Umbilical cord (tissue), 2 donors: ENCODE results near the gene ZNF428. TPM values are rescaled to one million over a fixed set of nuclear protein-coding genes. Genes with fewer than 3 reads are reported as not detected.
"Not testable (repeated sequence)": the region's sequence is repeated elsewhere in the genome, so short reads cannot be mapped to it uniquely, and the experiment has no call there.

Experiments used
- DNase-seq: peaks from one replicate; pipeline ENCODE4 v3.0.0-alpha.2; 2015; ENCODE audit warnings: low spot score
- total RNA-seq: library from RNA; depleted of rRNA; stranded (reverse); fragments of >200 nt; gene quantifications from one replicate; pipeline ENCODE4 v1.2.3, GENCODE V29; 2014; ENCODE audit warnings: low replicate concordance; ENCODE audit not compliant: insufficient read depth

Gene ZNF428, protein sequence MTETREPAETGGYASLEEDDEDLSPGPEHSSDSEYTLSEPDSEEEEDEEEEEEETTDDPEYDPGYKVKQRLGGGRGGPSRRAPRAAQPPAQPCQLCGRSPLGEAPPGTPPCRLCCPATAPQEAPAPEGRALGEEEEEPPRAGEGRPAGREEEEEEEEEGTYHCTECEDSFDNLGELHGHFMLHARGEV
- 18.8 TPM for total RNA-seq

DNA sequence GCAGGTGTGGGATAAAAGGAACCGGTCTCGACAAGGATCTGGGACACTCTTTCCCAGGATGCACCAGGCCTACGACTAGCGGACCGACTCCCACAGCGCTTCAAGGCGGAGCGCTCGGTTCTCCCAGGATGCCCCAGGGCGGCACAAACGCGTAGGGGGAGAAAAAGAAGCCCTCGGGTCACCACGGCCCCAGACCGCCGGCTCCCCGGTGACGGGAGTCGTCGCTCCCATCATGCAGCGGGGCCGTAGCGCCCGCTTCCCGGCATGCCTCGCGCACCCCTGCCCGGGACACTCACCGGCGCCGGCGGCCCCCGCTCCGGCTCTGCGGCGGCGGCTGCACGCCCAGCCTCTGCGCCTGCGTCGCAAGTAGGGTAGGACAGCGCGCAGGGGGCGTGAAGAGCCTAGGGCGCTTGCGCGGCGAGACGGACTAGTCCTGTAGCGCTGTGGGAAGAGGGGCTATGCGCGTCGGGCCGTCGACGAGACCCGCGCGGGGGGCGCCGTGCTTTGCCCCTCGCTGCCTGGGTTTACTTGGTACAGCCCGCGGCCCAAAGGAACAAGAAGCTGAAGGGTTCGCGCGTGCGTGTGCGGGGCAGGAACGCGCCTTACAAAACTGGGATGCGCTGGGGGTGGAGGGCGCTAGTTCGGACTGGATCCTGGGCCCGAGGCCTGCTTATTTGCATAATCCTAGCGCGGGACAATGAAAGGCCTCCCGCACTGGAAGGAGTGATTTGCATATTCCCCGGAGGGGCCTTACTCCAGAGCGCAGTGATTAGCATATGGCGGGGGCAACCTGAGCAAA, at the start of gene ZNF428:
TSS of gene ZNF428 (minus strand) at position 368 of the 799 bp plus-strand sequence. CDS start 5,325 bp downstream, outside the sequence.
- DNase-seq: peak; percentile 95

DNA sequence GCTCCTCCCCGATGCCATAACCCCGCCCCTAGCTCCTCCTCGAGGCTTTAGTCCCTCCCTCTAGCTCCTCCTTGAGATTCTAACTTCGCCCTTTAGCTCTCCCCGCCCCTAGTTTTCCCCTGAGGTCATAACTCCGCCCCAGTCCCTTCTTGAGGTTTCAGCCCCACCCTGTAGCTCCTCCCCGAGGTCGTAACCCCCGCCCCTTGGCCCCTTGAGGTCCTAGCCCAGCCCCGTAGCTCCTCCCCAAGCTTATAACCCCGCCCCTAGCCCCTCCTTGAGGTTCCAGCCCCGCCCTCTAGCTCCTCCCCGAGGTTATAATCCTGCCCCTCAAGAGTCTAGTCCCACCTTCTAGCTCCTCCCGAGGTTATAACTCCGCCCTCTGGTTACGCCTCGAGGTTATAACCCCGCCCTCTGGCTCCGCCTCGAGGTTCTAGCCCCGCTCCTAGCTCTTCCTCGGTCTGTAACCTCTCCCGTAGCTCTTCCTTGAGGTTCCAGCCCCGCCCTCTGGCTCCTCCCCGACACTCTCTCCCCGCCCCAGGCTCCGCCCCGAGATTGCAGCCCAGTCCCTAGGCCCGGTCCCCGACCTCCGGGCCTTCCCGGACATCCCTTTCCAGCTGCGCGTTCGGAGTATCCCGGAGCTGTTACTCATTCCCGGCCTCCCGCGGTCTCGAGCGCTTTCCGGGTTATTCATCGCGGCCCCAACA, 49.1 kb upstream of the ZNF428 start:
- DNase-seq: peak; percentile 99

DNA sequence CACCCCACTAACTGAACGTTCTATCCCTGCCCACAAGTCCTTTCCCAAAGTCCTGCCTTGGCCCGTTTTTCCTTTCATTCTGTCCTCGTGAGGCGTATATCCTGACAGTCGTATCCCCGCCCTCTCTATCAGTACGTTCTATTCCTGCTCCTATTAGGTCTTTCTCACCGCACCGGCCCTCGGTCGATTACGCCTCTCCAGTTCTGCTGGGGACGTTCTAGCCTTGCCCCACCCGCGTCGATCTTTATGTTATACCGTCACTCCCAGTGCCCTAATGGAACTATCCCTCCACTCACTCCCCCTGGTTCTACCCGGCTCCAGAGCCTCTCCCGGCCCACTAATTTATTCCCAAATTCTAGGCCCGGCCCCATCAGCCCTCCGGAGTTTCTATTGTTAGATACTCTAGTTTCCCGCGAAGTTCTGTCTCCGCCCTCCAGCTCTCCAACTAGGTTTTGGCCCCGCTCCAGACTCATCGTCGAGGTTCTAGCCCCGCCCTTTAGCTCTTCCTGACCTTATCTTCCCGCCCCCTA, 48.5 kb upstream of the ZNF428 start:
- no peak for DNase-seq

DNA sequence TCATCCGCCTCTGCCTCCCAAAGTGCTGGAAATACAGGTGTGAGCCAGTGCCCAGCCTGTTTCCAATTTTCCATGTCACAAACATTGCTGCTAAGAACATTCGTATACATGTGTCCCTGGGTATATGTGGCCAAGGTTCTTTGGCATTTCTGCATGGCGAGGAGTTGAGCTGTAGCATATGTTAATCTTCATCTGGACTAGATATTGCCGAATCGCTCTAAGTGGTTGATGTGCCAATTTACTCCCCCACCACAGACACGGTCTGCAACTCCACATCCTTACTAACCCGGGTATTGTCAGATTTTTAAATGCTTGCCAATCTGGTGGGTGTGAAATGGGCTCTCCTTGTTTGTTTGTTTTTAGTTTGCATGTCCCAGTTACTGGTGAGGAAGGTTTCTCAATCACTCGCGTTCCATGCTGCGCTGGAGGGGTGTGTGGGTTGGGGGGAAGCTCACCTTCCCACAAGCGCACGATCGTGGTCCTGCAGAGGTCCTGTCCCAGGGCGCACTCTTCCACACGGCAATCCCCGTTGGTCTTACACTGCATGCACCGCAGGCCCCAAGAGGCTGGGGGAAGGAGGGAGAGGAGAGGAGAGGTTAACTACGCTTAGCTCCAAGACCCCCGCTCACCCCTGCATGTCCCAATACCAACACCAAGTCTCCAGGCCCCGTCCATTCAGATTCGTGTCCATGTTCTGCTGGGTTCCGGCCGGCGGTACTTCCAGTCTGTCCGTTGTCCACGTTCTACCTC, 47.9 kb upstream of the ZNF428 start:
- DNase-seq: no peak

DNA sequence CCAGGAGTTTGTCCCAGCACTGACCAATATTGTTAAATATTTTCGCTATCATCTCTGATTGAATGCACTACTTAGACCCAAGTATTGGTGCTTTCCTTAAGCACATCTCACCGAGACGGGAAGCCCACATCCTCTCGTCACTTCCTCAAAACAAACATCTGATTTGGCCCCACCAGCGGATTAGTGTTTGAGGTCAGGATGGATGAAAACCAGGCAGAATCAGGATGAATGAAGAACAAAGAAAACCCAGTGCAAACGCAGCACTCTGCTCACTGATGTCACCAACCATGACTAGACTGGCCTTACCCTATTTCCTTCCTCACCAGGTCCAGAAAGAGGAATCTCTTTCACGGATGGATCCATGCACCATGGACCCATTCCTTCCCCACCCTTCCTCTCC, 44.6 kb upstream of the ZNF428 start:
- no peak for DNase-seq

DNA sequence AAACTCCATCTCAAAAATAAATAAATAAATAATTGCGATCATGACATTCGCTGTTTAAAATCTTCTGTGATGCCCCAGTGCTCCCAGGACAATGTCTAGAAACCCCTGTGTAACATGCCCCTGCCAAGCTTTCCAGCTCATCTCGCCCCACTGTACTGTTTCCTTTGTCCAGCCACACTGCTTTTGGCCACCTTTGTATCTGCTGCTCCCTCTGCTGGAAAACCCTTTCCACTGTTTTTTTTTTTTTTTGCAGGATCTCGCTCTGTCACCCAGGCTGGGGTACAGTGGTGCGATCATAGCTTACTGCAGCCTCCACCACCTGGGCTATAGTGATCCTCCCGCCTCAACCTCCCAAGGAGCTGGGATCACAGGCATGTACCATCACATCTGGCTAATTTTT, 43.1 kb upstream of the ZNF428 start:
- DNase-seq: no peak

DNA sequence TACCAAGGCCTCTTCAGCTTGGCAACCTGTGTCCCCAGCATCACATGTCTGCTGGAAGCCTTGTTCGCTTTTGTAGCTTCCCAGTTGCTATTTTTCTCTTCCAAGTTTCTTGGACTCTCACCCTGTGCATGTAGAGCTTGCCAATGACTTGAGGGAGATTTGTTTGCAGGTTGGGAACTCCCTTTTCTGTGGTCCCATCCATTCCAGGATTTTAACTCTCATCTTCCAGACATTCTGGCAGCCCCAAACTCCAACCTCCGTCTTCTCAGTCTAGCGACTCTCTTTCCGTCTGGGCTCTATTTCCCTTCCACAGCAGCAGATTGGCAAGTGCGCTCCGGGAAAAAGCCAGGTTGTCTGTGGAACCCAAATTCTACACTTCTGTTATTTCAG, 41.5 kb upstream of the ZNF428 start:
- no peak for DNase-seq

DNA sequence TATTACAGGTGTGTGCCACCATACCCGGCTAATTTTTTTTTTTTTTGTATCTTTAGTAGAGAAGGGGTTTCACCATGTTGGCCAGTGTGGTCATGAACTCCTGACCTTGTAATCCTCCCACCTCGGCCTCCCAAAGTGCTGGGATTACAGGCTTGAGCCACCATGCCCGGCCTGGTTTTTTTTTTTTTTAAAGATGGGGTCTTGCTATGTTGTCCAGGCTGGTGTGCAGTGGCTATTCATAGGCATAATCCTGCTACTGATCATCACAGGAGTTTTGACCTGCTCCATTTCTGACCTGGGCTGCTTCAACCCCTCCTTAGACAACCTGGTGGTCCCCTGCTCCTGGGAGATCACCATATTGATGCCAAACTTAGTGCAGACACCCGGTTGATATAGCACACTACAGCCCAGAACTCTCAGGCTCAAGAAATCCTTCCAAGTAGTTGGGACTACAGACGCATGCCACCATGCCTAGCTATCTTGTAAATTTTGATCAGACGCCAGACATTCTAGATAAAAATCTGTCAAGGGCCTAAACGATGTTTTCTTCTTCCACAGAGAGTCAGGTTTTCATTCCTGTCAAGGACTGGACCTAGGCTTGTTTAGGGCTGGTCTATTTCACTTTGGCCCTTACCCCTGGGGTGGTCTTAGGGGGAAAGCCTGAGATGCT, 41.0 kb upstream of the ZNF428 start:
- no peak for DNase-seq

DNA sequence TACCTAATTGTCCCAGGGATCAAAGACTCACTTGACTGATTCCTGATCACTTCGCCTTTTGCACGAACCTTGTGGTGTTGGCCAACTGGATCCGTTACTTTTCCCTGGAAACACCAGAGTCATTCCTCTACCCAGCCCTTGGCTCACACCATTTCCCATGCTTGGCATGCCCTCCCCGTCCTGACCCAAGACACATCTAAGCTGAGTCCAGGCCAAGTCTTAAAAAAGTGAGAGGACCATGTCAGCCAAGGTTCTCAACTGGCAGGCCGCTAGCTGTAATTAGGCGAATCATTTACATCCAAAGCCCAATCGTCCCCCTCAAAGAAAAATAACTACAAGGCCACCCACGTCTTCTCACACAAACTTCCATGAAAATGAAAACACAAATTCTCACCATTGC, 39.1 kb upstream of the ZNF428 start:
- no peak for DNase-seq

DNA sequence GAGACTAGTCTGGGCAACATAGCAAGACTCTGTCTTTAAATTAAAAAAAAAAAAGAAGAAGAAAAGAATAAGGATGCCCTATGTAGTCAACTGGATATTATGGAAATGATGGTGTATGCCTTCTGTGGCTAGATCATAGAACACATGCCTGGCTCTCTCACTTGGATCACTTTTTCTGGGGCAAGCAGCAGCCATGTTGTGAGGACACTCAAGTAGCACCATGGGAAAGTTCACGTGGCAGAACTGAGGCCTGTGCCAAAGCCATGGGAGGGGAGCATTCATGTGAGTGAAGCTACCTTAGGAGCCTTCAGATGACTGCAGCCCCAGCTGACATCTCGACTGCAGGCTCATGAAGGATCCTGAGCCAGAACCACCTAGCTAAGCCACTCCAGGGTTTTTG, 38.6 kb upstream of the ZNF428 start:
- DNase-seq: no peak

DNA sequence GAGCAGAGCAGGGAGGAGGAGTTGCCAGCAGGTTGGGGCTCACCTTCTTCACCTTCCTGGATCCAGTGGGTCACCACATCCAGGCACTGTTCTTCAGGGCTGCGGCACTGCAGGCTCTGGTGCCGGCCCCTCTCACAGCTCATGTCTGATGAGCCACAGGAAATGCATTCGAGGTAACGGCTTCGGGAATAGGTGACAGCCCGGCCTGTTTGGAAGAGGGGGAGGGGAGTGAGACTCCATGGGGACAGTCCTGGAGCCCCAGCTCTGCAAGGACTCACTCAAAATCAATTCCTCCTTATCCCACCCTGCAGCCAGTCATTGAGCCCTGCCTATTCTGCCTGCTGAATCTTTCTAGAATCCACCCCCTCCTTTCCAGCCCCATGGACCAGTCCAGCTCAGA, 37.0 kb upstream of the ZNF428 start:
- no peak for DNase-seq

DNA sequence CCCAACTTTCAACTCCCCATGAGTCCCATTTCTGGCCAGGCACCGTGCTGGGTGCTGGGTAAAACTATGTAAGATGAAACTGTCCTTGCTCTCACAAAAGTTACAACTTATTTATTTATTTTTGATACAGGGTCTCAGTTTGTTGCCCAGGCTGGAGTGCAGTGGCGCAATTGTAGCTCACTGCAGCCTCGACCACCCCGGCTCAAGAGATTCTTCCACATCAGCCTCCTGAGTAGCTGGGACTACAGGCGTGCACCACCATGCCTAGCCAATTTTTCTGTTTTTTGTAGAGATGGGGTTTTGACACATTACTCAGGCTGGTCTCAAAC, 33.1 kb upstream of the ZNF428 start:
- DNase-seq: no peak

DNA sequence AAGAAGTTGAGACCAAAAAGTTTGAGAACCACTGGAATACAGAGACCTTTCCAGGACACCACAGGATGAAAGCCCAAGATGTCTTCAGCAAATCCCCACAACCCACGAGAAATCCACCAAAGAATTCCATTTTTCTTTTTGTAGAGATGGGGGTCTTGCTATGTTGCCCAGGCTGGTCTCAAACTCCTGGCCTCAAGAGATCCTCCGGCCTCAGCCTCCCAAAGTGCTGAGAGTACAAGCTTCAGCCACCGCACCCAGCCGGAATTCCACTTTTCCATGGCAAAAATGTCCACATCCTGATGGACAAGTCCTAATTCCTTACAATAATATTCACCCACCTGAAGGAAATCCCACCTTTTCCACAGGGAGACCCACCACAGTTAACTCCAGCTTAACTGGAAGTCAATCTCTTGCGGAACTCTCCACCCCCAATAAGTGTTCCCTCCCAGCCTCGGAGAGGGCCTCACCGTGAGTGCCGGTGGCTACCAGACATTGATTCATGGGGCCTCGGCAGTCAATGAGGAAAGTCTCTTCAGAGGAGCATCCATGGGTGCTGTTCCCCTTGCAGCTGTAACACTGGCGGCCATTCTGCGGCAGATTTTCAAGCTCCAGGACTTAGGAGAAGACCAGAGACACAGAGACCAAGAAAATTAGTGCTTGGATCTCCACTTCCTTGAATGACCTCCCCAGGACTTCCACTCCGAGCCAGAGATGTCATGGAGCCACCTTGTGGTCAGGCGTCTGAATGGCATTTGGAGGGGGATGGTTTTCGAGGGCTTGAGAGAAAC, 32.5 kb upstream of the ZNF428 start:
- peak; percentile 57 for DNase-seq

DNA sequence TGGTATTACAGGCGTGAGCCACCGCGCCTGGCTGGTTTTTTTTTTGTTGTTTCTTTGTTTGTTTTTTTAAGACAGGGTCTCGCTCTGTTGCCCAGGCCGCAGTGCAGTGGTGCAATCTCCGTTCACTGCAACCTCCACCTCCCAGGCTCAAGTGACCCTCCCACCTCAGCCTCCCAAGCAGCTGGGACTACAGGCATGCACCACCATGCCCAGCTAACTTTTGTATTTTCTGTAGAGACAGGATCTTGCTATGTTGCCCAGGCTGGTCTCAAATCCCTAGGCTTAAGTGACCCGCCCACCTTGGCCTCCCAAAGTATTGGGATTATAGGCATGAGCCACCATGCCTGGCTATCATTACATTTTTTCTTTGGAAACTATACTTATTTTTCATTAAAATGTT, 30.8 kb upstream of the ZNF428 start:
- not testable (repeated sequence) for DNase-seq

DNA sequence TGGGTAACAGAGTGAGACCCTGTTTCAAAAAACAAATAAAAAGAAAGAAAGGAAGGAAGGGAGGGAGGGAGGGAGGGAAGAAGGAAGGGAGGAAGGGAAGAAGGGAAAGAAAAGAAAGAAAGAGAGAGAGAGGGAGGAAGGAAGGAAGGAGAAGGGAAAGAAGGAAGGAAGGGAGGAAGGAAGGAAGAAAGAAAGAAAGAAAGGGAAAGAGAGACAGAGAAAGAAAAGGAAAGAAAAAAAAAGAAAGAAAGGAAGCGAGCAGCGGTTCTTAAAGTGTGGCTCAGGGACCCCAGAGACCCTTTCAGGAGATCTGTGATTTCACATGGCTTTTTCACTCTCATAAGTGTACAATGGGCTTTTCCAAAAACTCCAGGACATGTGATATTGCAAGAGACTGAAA, 30.1 kb upstream of the ZNF428 start:
- DNase-seq: no peak

DNA sequence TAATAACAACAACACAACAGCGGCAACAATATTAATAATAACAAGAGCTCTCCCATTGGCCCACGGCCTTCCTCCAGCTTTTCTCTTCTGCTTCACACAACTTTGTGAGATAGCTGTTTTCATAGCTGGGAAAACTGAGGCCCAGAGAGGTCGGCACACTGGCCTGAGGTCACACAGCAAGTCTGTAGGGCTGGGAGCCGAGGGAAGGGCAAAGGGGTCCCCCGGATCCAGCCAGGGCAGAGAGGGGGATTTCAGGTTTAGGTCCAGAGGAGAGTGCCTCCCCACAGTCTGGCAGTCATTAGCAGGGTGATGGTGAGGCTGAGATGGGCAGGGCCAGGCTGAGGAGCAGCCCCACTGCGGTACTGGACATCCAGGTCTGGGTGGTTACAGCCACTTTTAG, 29.2 kb upstream of the ZNF428 start:
- DNase-seq: no peak

DNA sequence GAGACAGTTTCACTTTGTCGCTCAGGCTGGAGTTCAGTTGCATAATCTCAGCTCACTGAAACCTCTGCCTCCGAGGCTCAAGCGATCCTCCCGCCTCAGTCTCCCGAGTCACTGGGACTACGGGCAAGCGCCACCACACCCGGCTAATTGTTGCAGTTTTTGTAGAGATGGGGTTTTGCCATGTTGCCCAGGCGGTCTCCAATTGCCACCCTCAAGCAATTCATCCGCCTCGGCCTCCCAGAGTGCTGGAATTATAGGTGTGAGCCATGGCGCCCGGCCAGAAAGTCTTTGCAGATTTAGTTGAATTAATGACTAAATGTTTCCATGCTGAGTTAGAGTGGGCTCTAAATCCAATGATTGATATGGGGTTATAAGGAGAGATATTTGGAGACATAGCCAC, 24.8 kb upstream of the ZNF428 start:
- DNase-seq: no peak

DNA sequence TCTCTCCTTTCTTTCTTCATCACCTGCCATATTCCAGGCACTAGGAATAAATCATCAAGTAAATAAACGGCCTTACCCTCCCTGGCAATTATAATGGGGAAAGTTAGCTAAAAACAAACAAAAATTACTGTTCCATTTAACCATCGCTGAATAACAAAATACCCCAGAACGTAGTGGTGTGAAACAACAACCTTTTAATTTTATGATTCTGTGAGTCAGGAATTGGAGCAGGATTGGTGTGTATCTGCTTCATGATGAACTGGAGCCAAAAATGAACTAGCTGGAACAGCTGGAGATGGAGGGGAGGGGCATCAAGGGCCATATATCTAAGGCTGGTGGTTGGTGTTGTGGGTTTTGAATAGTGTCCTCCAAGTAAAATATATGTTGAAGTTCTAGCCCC, 23.9 kb upstream of the ZNF428 start:
- DNase-seq: no peak

DNA sequence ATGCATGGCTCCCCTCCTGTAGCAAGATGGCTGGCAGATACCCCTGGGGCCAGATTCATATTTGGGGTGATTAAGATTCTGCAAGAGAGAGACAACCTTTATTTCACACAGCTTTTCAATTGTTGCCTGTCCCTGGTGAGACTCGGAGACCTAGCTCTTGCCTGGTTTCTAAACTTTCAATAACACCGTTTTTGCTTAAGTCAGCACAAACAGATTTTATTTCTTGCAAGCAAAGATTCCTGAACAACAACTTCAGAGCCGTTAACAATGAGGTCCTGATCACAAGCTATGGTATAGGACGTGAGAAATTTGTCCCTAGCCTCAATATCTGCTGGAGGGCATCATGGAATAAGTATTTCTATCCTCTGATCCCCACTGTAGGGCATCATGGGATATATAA, 23.1 kb upstream of the ZNF428 start:
- no peak for DNase-seq

DNA sequence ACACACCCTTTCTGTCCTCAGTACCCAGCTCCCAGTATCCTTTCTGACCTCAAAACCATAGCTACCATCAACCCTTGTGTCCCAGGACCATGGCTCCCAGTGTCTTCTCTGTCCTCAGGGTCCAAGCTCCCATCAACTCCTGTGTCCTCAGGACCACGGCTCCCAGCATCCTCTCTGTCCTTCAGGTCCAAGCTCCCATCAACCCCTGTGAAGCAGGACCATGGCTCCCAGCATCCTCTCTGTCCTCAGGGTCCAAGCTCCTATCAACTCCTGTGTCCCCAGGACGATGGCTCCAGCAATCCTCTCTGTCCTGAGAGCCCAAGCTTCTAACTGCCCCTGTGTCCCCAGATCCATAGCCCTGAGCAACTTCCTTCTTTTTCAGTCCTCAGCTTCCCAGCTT, 21.9 kb upstream of the ZNF428 start:
- no peak for DNase-seq

DNA sequence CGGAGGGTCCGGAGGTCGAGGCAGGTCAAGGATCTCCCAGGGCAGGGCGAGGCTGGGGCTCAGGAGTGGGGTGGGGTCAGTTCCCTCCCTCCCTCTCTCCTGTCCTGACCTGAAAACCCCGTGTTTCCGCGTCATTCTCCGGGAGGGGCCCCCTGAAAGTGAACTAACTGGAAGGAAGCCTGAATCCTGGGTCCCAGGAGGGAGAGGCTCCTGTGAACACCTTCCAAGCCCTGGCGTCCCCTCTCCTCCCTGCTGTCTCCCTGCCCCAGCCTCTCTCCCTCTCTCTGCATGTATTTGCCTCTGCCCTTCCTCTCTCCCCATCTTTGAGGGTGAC, 21.0 kb upstream of the ZNF428 start:
- no peak for DNase-seq
